ENCODE results near the gene SDC4. TPM values are rescaled to one million over a fixed set of nuclear protein-coding genes. Genes with fewer than 3 reads are reported as not detected.

The SDC4 gene
- total RNA-seq, 1 donor from 2014 or later = 239 TPM

- no peak for DNase-seq (ENCODE audit: low read depth)
- peak; percentile 72 for TF ChIP-seq CTCF (conservative IDR thresholded peaks at IDR 0.05; ENCODE audit: low read depth, low read length)
- H3K4me3 ChIP-seq (ENCODE audit: low read depth, low read length) = no peak within 1 kb of the TSS
These were observed 41.7 kb downstream of the SDC4 start, which contains the start of gene RBPJL for GRCh38 chr20:45306431-45306982. RBPJL (plus strand) TSS chr20:45306840; CDS start chr20:45306923, 83 bp downstream.

GRCh38 chr20:45305262-45305661, 43.0 kb downstream of the SDC4 start:
- peak; percentile 28 for TF ChIP-seq CTCF (conservative IDR thresholded peaks at IDR 0.05; ENCODE audit: low read depth, low read length)
- no peak overlapping the region for H3K4me3 ChIP-seq (ENCODE audit: low read depth, low read length)
- DNase-seq (ENCODE audit: low read depth) = no peak

GRCh38 chr20:45304464-45304999, 43.7 kb downstream of the SDC4 start:
- DNase-seq (ENCODE audit: low read depth) = no peak
- no peak overlapping the region for H3K4me3 ChIP-seq (ENCODE audit: low read depth, low read length)
- TF ChIP-seq CTCF (conservative IDR thresholded peaks at IDR 0.05; ENCODE audit: low read depth, low read length) = no peak

- TF ChIP-seq CTCF (conservative IDR thresholded peaks at IDR 0.05; ENCODE audit: low read depth, low read length) = no peak
- no peak overlapping the region for H3K4me3 ChIP-seq (ENCODE audit: low read depth, low read length)
- no peak for DNase-seq (ENCODE audit: low read depth)
These were observed 44.4 kb downstream of the SDC4 start for GRCh38 chr20:45303586-45304463.

GRCh38 chr20:45301824-45302271, 46.4 kb downstream of the SDC4 start:
- no peak for DNase-seq (ENCODE audit: low read depth)

GRCh38 chr20:45300961-45301360, 47.3 kb downstream of the SDC4 start:
- no peak for DNase-seq (ENCODE audit: low read depth)
- TF ChIP-seq CTCF (conservative IDR thresholded peaks at IDR 0.05; ENCODE audit: low read depth, low read length) = peak; percentile 56
- no peak overlapping the region for H3K4me3 ChIP-seq (ENCODE audit: low read depth, low read length)

More at GRCh38 chr20:45301824-45302271, 46.4 kb downstream of the SDC4 start:
- no peak overlapping the region for H3K4me3 ChIP-seq (ENCODE audit: low read depth, low read length)
- TF ChIP-seq CTCF (conservative IDR thresholded peaks at IDR 0.05; ENCODE audit: low read depth, low read length) = no peak
